Osteoblast (primary cell): ENCODE data around the gene DIP2C. TPM values are rescaled to one million over a fixed set of nuclear protein-coding genes. Genes with fewer than 3 reads are reported as not detected.

Experiments used
- DNase-seq: peaks from one replicate; pipeline ENCODE4 v3.0.0; 2011; ENCODE audit warnings: low spot score, mixed read lengths; ENCODE audit not compliant: insufficient read length; ENCODE audit errors: missing footprints
- H2AFZ ChIP-seq: 2 replicates; pipeline ENCODE4 v1.6.0; 2011; ENCODE audit warnings: mild to moderate bottlenecking, low read length
- H3K27ac ChIP-seq: 2 replicates; pipeline ENCODE4 v1.5.1; 2011; ENCODE audit warnings: mild to moderate bottlenecking, low read depth, low read length, moderate library complexity
- H3K27me3 ChIP-seq: 2 replicates; pipeline ENCODE4 v1.6.0; 2012; ENCODE audit warnings: mild to moderate bottlenecking, control low read depth, inconsistent platforms, low read length, moderate library complexity; ENCODE audit not compliant: insufficient read depth
- H3K36me3 ChIP-seq: 2 replicates; pipeline ENCODE4 v1.5.1; 2011; ENCODE audit warnings: mild to moderate bottlenecking, low read length, control low read depth, moderate library complexity; ENCODE audit not compliant: insufficient read depth
- H3K4me1 ChIP-seq: 2 replicates; pipeline ENCODE4 v1.5.1; 2011; ENCODE audit warnings: mild to moderate bottlenecking, low read length, control low read depth, moderate library complexity; ENCODE audit not compliant: insufficient read depth
- H3K4me2 ChIP-seq: 2 replicates; pipeline ENCODE4 v1.6.0; 2011; ENCODE audit warnings: mild to moderate bottlenecking, low read length; ENCODE audit not compliant: insufficient read depth
- H3K4me3 ChIP-seq: fragments of 200-600 bp; sonication (generic); 3 replicates; pipeline ENCODE4 v1.5.1; 2012; ENCODE audit warnings: mild to moderate bottlenecking, low read length, inconsistent platforms; ENCODE audit not compliant: insufficient read depth
- H3K79me2 ChIP-seq: 2 replicates; pipeline ENCODE4 v1.6.0; 2012; ENCODE audit warnings: mild to moderate bottlenecking, low read length, control low read depth, inconsistent platforms; ENCODE audit not compliant: insufficient read depth
- H3K9me3 ChIP-seq: 2 replicates; pipeline ENCODE4 v1.5.1; 2011; ENCODE audit warnings: low read depth, low read length, control low read depth
- H4K20me1 ChIP-seq: 2 replicates; pipeline ENCODE4 v1.6.0; 2012; ENCODE audit warnings: mild to moderate bottlenecking, low read length, control low read depth; ENCODE audit not compliant: insufficient read depth
- total RNA-seq: library from RNA; depleted of rRNA; stranded (reverse); fragments of >200 nt; gene quantifications from 2 replicates; pipeline ENCODE4 v1.2.3, GENCODE V29; 2012
- TF ChIP-seq, protein P1 (sequence below): IDR thresholded peaks from 2 replicates; pipeline ENCODE4 v1.5.1; 2011; ENCODE audit warnings: mild to moderate bottlenecking, low read depth, low read length, moderate library complexity; ENCODE audit errors: extremely low read depth

Gene DIP2C
- total RNA-seq, 1 donor = 36.9 TPM

DNA sequence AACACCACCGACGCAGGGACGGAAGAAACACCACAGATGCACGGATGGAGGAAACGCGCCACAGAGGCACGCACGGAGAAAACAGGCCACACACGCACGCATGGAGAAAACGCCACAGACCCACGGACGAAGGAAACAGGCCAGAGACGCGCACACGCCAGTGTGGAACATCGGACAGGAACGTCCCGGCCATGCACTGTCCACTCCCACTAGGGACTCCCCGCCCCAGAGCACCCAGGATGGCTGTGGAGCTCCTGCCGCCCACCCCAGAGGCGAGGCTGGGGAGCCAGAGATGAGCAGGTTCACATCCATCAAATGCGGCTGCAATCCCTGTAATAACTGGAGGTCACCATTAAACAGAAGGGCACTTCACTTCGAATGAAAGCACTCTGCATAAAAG, 17.3 kb downstream of the DIP2C start:
- no peak for DNase-seq
- Histone ChIP-seq H3K79me2 (peaks cover 96% of the 10 kb centered on the region), H4K20me1 (peaks cover 69% of the 10 kb centered on the region), H3K4me3 (no peak overlapping the region), H3K27ac (no peak overlapping the region), H2AFZ (no peak overlapping the region), H3K27me3 (no peaks in the 10 kb centered on the region), H3K4me1 (peaks cover 4% of the 10 kb centered on the region), H3K4me2 (no peak overlapping the region), H3K9me3 (no peaks in the 10 kb centered on the region), H3K36me3 (no peaks in the 10 kb centered on the region)
- TF ChIP-seq, protein P1, sequence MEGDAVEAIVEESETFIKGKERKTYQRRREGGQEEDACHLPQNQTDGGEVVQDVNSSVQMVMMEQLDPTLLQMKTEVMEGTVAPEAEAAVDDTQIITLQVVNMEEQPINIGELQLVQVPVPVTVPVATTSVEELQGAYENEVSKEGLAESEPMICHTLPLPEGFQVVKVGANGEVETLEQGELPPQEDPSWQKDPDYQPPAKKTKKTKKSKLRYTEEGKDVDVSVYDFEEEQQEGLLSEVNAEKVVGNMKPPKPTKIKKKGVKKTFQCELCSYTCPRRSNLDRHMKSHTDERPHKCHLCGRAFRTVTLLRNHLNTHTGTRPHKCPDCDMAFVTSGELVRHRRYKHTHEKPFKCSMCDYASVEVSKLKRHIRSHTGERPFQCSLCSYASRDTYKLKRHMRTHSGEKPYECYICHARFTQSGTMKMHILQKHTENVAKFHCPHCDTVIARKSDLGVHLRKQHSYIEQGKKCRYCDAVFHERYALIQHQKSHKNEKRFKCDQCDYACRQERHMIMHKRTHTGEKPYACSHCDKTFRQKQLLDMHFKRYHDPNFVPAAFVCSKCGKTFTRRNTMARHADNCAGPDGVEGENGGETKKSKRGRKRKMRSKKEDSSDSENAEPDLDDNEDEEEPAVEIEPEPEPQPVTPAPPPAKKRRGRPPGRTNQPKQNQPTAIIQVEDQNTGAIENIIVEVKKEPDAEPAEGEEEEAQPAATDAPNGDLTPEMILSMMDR = no peak

- TF ChIP-seq, protein P1 = no peak
- Histone ChIP-seq H3K4me1 (no peaks in the 10 kb centered on the region), H3K4me3 (no peak overlapping the region), H3K27me3 (no peaks in the 10 kb centered on the region), H3K9me3 (no peaks in the 10 kb centered on the region), H4K20me1 (peaks cover 69% of the 10 kb centered on the region), H3K4me2 (no peak overlapping the region), H3K79me2 (peaks cover 96% of the 10 kb centered on the region), H3K36me3 (no peaks in the 10 kb centered on the region), H2AFZ (no peak overlapping the region), H3K27ac (no peak overlapping the region)
- no peak for DNase-seq
Observed at GRCh38 chr10:670990-671389, 18.5 kb downstream of the DIP2C start.

DNA sequence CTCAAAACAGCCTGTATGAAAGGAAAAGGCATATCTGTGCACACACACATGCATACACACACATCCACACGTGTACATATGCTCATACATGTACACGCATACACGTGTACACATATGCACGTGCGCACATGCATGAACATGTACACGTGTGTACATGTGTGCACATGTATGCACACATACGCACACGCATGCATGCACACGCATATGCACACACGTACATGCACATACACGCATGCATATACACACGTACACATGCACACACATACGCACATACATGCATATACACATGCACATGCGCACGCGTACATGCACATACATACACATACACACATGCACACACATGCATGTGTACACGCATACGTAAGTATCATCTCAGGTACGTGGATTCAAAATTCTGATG, 19.4 kb downstream of the DIP2C start:
- Histone ChIP-seq H3K27me3 (no peaks in the 10 kb centered on the region), H4K20me1 (peaks cover 65% of the 10 kb centered on the region), H3K4me3 (no peak overlapping the region), H2AFZ (no peak overlapping the region), H3K27ac (no peak overlapping the region), H3K4me2 (no peak overlapping the region), H3K79me2 (peaks cover 96% of the 10 kb centered on the region), H3K9me3 (no peaks in the 10 kb centered on the region), H3K36me3 (no peaks in the 10 kb centered on the region), H3K4me1 (no peaks in the 10 kb centered on the region)
- no peak for DNase-seq
- TF ChIP-seq, protein P1 = no peak

DNA sequence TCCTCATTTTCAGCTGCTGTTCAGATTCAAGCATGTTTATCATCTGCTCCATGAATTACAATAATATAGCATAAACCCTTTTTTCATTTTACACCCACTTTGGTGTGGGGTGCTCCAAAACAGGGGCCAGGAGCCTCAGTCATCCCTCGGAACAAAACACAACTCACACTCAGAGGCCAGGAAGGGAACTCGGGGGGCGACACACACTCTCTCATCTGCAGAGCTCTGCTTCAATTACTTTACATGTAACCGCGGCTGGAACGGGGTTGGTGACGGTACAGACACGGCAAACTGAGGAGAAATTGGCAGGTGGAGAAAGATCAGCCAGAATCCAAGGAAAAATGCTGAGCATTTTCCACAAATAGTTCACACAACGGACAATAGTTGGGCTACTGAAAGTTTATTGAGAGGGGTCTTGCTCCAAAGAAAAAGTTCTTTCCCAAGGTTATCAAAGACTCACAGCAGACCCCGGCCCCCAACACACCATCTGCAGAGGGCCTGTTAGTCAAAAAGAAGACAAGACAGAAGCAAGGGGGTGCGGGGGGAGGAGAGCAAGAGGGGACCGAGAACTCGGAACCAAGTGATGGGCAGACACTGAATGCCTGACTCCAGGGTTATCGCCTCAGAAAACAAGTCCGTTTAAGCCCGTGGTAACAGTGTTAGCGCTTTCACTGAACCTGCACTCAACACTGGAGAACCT, 20.5 kb downstream of the DIP2C start:
- Histone ChIP-seq H3K79me2 (peaks cover 95% of the 10 kb centered on the region), H3K4me3 (no peak overlapping the region), H2AFZ (no peak overlapping the region), H3K4me1 (no peaks in the 10 kb centered on the region), H3K4me2 (no peak overlapping the region), H3K9me3 (no peaks in the 10 kb centered on the region), H3K27ac (no peak overlapping the region), H3K36me3 (no peaks in the 10 kb centered on the region), H3K27me3 (no peaks in the 10 kb centered on the region), H4K20me1 (peaks cover 62% of the 10 kb centered on the region)
- no peak for DNase-seq
- TF ChIP-seq, protein P1 = no peak
